Activated CD8-positive, alpha-beta memory T cell treated with anti-CD3 and anti-CD28 coated beads, Interleukin-2, amount 50 U/mL, for 1 hour (primary cell): ENCODE results near the gene PLA2G4A.

Source experiments
- DNase-seq: peaks from one replicate; pipeline ENCODE4 v3.0.0-alpha.2; 2020; ENCODE audit errors: extremely low read depth

Gene PLA2G4A

GRCh38 chr1:187027253-187027652 is 198.5 kb downstream of the PLA2G4A start:
- DNase-seq: no peak

GRCh38 chr1:187032316-187032981 is 203.7 kb downstream of the PLA2G4A start:
- DNase-seq: no peak

- no peak for DNase-seq
Observed at GRCh38 chr1:187032982-187033692, 204.4 kb downstream of the PLA2G4A start.

GRCh38 chr1:187033693-187034390 is 205.1 kb downstream of the PLA2G4A start:
- DNase-seq: no peak

- DNase-seq: no peak
Observed at GRCh38 chr1:187034501-187034900, 205.8 kb downstream of the PLA2G4A start.

- no peak for DNase-seq
Observed at GRCh38 chr1:187037973-187038553, 209.3 kb downstream of the PLA2G4A start.
